ENCODE measurements around the gene NOTCH1. TPM values are rescaled to one million over a fixed set of nuclear protein-coding genes. Genes with fewer than 3 reads are reported as not detected.

The NOTCH1 gene
- total RNA-seq, 1 experiment from 2014 or later, result 53.4 TPM

- ChIA-PET CTCF (interaction anchor here (0.6 to 9.1 kb wide), 25 partner anchors 11 to 621 kb away, joined by 3 to 280 read pairs (median 4); no protein-coding TSS in a partner anchor), POLR2A (interaction anchor here (0.6 to 7.7 kb wide), 13 partner anchors 17 to 242 kb away, joined by 3 to 84 read pairs (median 4); partner anchors contain the start of genes DNLZ, ENTR1 and PMPCA)
- BruUV-seq (replicated peaks), result no TSS peak
Measured at GRCh38 chr9:136485049-136486045, 60.5 kb downstream of the NOTCH1 start.

GRCh38 chr9:136484153-136485048 is 61.4 kb downstream of the NOTCH1 start:
- POLR2A ChIA-PET, result interaction anchor here (0.7 to 7.7 kb wide), 17 partner anchors 14 to 704 kb away, joined by 3 to 84 read pairs (median 4); partner anchors contain the start of genes ANAPC2, DNLZ, NOTCH1 and SSNA1
- Mint-ChIP-seq H3K36me3 (ENCODE audit: insufficient read depth, unreplicated experiment) (peaks cover 27% of the 10 kb centered on the region), H3K4me1 (ENCODE audit: insufficient read depth, unreplicated experiment) (peaks cover 10% of the 10 kb centered on the region), H3K27ac (ENCODE audit: low read depth, unreplicated experiment) (no peak overlapping the region), H3K9me3 (ENCODE audit: unreplicated experiment) (no peaks in the 10 kb centered on the region), H3K4me3 (ENCODE audit: unreplicated experiment) (peak overlapping the region; percentile 98), H3K27me3 (ENCODE audit: insufficient read depth, unreplicated experiment) (no peaks in the 10 kb centered on the region)
- DNase-seq (ENCODE audit: unreplicated experiment), result peak; percentile 72
- no peak for TF ChIP-seq CTCF (IDR thresholded peaks at IDR 0.05; ENCODE audit: unreplicated experiment)
- no TSS peak for BruUV-seq (replicated peaks)
- intact Hi-C loops (cut with micrococcal nuclease), result loop anchor here (1.0 to 5.0 kb wide), 2 partner anchors 63 to 160 kb away; partner anchors contain the start of gene NOTCH1
- CTCF ChIA-PET, result interaction anchor here (0.7 to 9.1 kb wide), 23 partner anchors 12 to 620 kb away, joined by 3 to 280 read pairs (median 4); no protein-coding TSS in a partner anchor

More at GRCh38 chr9:136485049-136486045, 60.5 kb downstream of the NOTCH1 start:
- Mint-ChIP-seq H3K27ac (ENCODE audit: low read depth, unreplicated experiment) (no peak overlapping the region), H3K27me3 (ENCODE audit: insufficient read depth, unreplicated experiment) (no peaks in the 10 kb centered on the region), H3K9me3 (ENCODE audit: unreplicated experiment) (no peaks in the 10 kb centered on the region), H3K36me3 (ENCODE audit: insufficient read depth, unreplicated experiment) (peaks cover 17% of the 10 kb centered on the region), H3K4me3 (ENCODE audit: unreplicated experiment) (peak overlapping the region; percentile 98), H3K4me1 (ENCODE audit: insufficient read depth, unreplicated experiment) (peaks cover 10% of the 10 kb centered on the region)
- DNase-seq (ENCODE audit: unreplicated experiment), result peak; percentile 89
- intact Hi-C loops (cut with micrococcal nuclease), result loop anchor here (1.0 to 5.0 kb wide), 2 partner anchors 62 to 159 kb away; partner anchors contain the start of gene NOTCH1
- TF ChIP-seq CTCF (IDR thresholded peaks at IDR 0.05; ENCODE audit: unreplicated experiment), result peak; percentile 85

GRCh38 chr9:136483589-136484152 is 62.2 kb downstream of the NOTCH1 start:
- Mint-ChIP-seq H3K36me3 (ENCODE audit: insufficient read depth, unreplicated experiment) (peaks cover 34% of the 10 kb centered on the region), H3K27me3 (ENCODE audit: insufficient read depth, unreplicated experiment) (no peaks in the 10 kb centered on the region)
- CTCF ChIA-PET, result interaction anchor here (0.6 to 9.1 kb wide), 9 partner anchors 13 to 246 kb away, joined by 3 to 280 read pairs (median 4); no protein-coding TSS in a partner anchor

More at GRCh38 chr9:136483589-136484152, 62.2 kb downstream of the NOTCH1 start:
- TF ChIP-seq CTCF (IDR thresholded peaks at IDR 0.05; ENCODE audit: unreplicated experiment), result no peak
- DNase-seq (ENCODE audit: unreplicated experiment), result peak; percentile 85
- H3K4me1 Mint-ChIP-seq (ENCODE audit: insufficient read depth, unreplicated experiment), result peaks cover 10% of the 10 kb centered on the region
- POLR2A ChIA-PET, result interaction anchor here (0.7 to 7.7 kb wide), 12 partner anchors 13 to 705 kb away, joined by 3 to 84 read pairs (median 4); partner anchors contain the start of genes ANAPC2, DNLZ, NOTCH1 and SSNA1
- BruUV-seq (replicated peaks), result TSS peak; percentile 53
- intact Hi-C loops (cut with micrococcal nuclease), result no loop called here
- H3K4me3 Mint-ChIP-seq (ENCODE audit: unreplicated experiment), result peak overlapping the region; percentile 98
- H3K9me3 Mint-ChIP-seq (ENCODE audit: unreplicated experiment), result no peaks in the 10 kb centered on the region
- peak overlapping the region; percentile 100 for H3K27ac Mint-ChIP-seq (ENCODE audit: low read depth, unreplicated experiment)

Measured in MCF 10A (cell line).